Right atrium auricular region (tissue), 2 donors: ENCODE results near the gene ZNF521. TPM values are rescaled to one million over a fixed set of nuclear protein-coding genes. Genes with fewer than 3 reads are reported as not detected.
"Not testable (repeated sequence)": the region's sequence is repeated elsewhere in the genome, so short reads cannot be mapped to it uniquely, and the experiment has no call there.

Experiments used
- DNase-seq: peaks from one replicate; pipeline ENCODE4 v3.0.0-alpha.2; 2019; ENCODE audit warnings: low spot score
- H3K27ac ChIP-seq, 2 donors: fragments of 200-600 bp; sonication (generic); 1 replicate in 1 of 2; 2 replicates in 1 of 2; pipeline ENCODE4 v1.5.1; 2016 to 2019
- H3K27me3 ChIP-seq, 2 donors: fragments of 200-600 bp; sonication (generic); one replicate each; pipeline versions ENCODE4 v1.5.1 to v1.6.0; 2017 to 2019
- H3K36me3 ChIP-seq: fragments of 200-600 bp; sonication (generic); one replicate; pipeline ENCODE4 v1.5.1; 2016
- H3K4me1 ChIP-seq, 2 donors: fragments of 200-600 bp; sonication (generic); one replicate each; pipeline versions ENCODE4 v1.5.1 to v1.6.0; 2017 to 2019
- H3K4me3 ChIP-seq, 2 donors: fragments of 200-600 bp; sonication (generic); 1 replicate in 1 of 2; 2 replicates in 1 of 2; pipeline ENCODE4 v1.5.1; 2017 to 2019; ENCODE audit warnings: mild to moderate bottlenecking in 1 of 2, moderate library complexity in 1 of 2
- H3K9me3 ChIP-seq, 2 donors: fragments of 200-600 bp; sonication (generic); one replicate each; pipeline ENCODE4 v1.5.1; 2019
- CTCF ChIP-seq, 2 donors: fragments of 200-600 bp; sonication (generic); IDR thresholded peaks; one replicate each; pipeline ENCODE4 v1.5.1; 2019; ENCODE audit warnings: antibody characterized with exemption in 2 of 2
- total RNA-seq, 2 donors: library from RNA; depleted of rRNA; stranded (reverse); fragments of >200 nt; gene quantifications; one replicate each; pipeline ENCODE4 v1.1.0, GENCODE V29; 2016

ZNF521 gene
- total RNA-seq, 2 donors from 2014 or later, result 36.1 to 37.5 TPM

- no peaks in the 10 kb centered on the region for H3K9me3 ChIP-seq
Observed at GRCh38 chr18:25279133-25279532, 72.8 kb downstream of the ZNF521 start.

GRCh38 chr18:25278394-25278793 is 73.6 kb downstream of the ZNF521 start:
- H3K36me3 ChIP-seq, result no peaks in the 10 kb centered on the region
- peaks cover 0 to 50% of the 10 kb centered on the region in 2 donors for H3K4me1 ChIP-seq
- peak overlapping the region in 1 of 2 donors; percentile 2 for H3K27ac ChIP-seq
- H3K27me3 ChIP-seq, result no peaks in the 10 kb centered on the region
- no peaks in the 10 kb centered on the region for H3K9me3 ChIP-seq
- TF ChIP-seq CTCF (IDR thresholded peaks at IDR 0.05), result no peak
- DNase-seq, result no peak
- H3K4me3 ChIP-seq, result no peak overlapping the region

More at GRCh38 chr18:25279133-25279532, 72.8 kb downstream of the ZNF521 start:
- Histone ChIP-seq H3K4me1 (peaks cover 0 to 57% of the 10 kb centered on the region in 2 donors), H3K36me3 (no peaks in the 10 kb centered on the region), H3K4me3 (no peak overlapping the region), H3K27me3 (no peaks in the 10 kb centered on the region), H3K27ac (peak overlapping the region in 1 of 2 donors; percentile 2)
- no peak for TF ChIP-seq CTCF (IDR thresholded peaks at IDR 0.05)
- DNase-seq, result no peak

- TF ChIP-seq CTCF (IDR thresholded peaks at IDR 0.05), result no peak
- H3K9me3 ChIP-seq, result no peaks in the 10 kb centered on the region
- H3K27me3 ChIP-seq, result no peaks in the 10 kb centered on the region
- H3K27ac ChIP-seq, result peak overlapping the region; percentile 48 to 61
- no peaks in the 10 kb centered on the region for H3K36me3 ChIP-seq
- DNase-seq, result no peak
- H3K4me1 ChIP-seq, result peaks cover 0 to 22% of the 10 kb centered on the region in 2 donors
- H3K4me3 ChIP-seq, result no peak overlapping the region
Observed at GRCh38 chr18:25275412-25276001, 76.5 kb downstream of the ZNF521 start.

- Histone ChIP-seq H3K4me1 (peaks cover 0 to 22% of the 10 kb centered on the region in 2 donors), H3K4me3 (no peak overlapping the region), H3K27ac (peak overlapping the region in 1 of 2 donors; percentile 61), H3K36me3 (no peaks in the 10 kb centered on the region), H3K27me3 (no peaks in the 10 kb centered on the region), H3K9me3 (no peaks in the 10 kb centered on the region)
- TF ChIP-seq CTCF (IDR thresholded peaks at IDR 0.05), result no peak
- no peak for DNase-seq
Observed at GRCh38 chr18:25274926-25275325, 77.0 kb downstream of the ZNF521 start.

GRCh38 chr18:25266931-25267527 is 84.9 kb downstream of the ZNF521 start:
- H3K36me3 ChIP-seq, H3K27me3 ChIP-seq, H3K4me3 ChIP-seq, DNase-seq, H3K9me3 ChIP-seq, H3K27ac ChIP-seq: not testable (repeated sequence)
- peaks cover 0 to 13% of the 10 kb centered on the region in 2 donors for H3K4me1 ChIP-seq

- Histone ChIP-seq H3K27me3 (no peaks in the 10 kb centered on the region), H3K4me1 (peaks cover 0 to 13% of the 10 kb centered on the region in 2 donors), H3K36me3 (no peaks in the 10 kb centered on the region), H3K9me3 (no peaks in the 10 kb centered on the region), H3K27ac (peak overlapping the region; percentile 48 to 70), H3K4me3 (no peak overlapping the region)
- TF ChIP-seq CTCF (IDR thresholded peaks at IDR 0.05), result no peak
- no peak for DNase-seq
Observed at GRCh38 chr18:25262920-25263319, 89.0 kb downstream of the ZNF521 start.
